ENCODE data around the gene MAPK10.

DNA sequence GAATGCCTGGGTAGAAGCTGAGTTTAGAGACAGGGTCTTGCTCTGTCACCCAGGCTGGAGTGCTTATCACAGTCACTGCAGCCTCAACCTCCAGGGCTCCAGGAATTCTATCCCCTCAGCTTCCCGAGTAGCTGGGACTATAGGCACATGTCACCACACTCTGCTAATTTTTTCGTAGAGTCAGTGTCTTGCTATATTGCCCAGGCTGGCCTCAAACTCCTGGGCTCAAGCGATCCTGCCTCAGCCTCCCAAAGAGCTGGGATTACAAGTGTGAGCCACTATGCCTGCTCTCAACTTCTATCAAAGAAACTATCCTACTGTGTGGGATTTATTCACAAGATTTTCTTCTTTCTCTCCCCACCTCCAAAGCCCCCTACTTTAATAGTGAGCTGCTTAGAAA, 15.7 kb downstream of the MAPK10 start:
- TF ChIP-seq, protein P1, sequence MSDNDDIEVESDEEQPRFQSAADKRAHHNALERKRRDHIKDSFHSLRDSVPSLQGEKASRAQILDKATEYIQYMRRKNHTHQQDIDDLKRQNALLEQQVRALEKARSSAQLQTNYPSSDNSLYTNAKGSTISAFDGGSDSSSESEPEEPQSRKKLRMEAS (IDR thresholded peaks at IDR 0.05) = no peak
- TF ChIP-seq, protein P2, sequence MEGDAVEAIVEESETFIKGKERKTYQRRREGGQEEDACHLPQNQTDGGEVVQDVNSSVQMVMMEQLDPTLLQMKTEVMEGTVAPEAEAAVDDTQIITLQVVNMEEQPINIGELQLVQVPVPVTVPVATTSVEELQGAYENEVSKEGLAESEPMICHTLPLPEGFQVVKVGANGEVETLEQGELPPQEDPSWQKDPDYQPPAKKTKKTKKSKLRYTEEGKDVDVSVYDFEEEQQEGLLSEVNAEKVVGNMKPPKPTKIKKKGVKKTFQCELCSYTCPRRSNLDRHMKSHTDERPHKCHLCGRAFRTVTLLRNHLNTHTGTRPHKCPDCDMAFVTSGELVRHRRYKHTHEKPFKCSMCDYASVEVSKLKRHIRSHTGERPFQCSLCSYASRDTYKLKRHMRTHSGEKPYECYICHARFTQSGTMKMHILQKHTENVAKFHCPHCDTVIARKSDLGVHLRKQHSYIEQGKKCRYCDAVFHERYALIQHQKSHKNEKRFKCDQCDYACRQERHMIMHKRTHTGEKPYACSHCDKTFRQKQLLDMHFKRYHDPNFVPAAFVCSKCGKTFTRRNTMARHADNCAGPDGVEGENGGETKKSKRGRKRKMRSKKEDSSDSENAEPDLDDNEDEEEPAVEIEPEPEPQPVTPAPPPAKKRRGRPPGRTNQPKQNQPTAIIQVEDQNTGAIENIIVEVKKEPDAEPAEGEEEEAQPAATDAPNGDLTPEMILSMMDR (IDR thresholded peaks at IDR 0.05; ENCODE audit: control extremely low read depth in 1 of 3, insufficient read depth in 1 of 3, low read depth in 1 of 3, low read length in 3 of 3) = no peak
- TF ChIP-seq POLR2A (IDR thresholded peaks at IDR 0.05; ENCODE audit: control extremely low read depth in 1 of 2, low read depth in 2 of 2, low read length in 2 of 2) (no peak), ZNF274 (IDR thresholded peaks at IDR 0.05; ENCODE audit: borderline replicate concordance, extremely low read depth, low read length) (no peak), RAD21 (IDR thresholded peaks at IDR 0.05 in 1 of 2, conservative IDR thresholded peaks at IDR 0.05 in 1 of 2; ENCODE audit: low read depth in 2 of 2, low read length in 2 of 2) (no peak), HDAC6 (IDR thresholded peaks at IDR 0.05; ENCODE audit: low read depth, low read length) (no peak), JUN (IDR thresholded peaks at IDR 0.05; ENCODE audit: low read depth, low read length) (no peak), POLR2AphosphoS5 (IDR thresholded peaks at IDR 0.05; ENCODE audit: low read depth, low read length) (no peak), EP300 (IDR thresholded peaks at IDR 0.05; ENCODE audit: borderline replicate concordance in 1 of 2, low read depth in 2 of 2, low read length in 2 of 2) (no peak), SP1 (IDR thresholded peaks at IDR 0.05; ENCODE audit: low read depth, low read length) (no peak), EZH2 (IDR thresholded peaks at IDR 0.05; ENCODE audit: low read depth, low read length, severe bottlenecking) (no peak), TBP (IDR thresholded peaks at IDR 0.05; ENCODE audit: low read depth, low read length) (no peak), SP2 (IDR thresholded peaks at IDR 0.05; ENCODE audit: low read length) (no peak)
